HG02885 (cell line): ENCODE results near the gene PRKG1.

ENCODE experiments used
- ATAC-seq: cut with Tn5 transposase; IDR thresholded peaks from one replicate; pipeline ENCODE4 v1.9.1; 2021; ENCODE audit warnings: mild to moderate bottlenecking; ENCODE audit not compliant: unreplicated experiment, poor library complexity

Gene PRKG1

DNA sequence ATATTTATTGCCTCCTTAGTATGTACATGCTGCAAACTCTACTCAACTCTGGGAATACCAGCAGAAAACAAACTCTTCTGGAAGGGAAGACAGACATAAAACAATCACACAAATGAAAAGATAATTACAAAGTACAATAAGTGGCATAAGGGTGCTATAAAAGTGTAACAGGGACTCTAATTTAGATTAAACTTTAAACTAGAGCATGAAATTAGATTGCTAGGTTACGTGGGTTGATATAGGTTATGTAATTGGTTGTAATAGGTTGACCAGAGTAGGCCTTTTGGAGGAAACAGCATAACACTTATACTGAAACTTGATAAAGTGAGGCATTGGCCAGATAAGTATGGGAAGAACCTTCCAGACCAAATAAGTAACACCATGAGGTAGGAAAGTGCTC lies 1213.6 kb downstream of the PRKG1 start:
- ATAC-seq: no peak

DNA sequence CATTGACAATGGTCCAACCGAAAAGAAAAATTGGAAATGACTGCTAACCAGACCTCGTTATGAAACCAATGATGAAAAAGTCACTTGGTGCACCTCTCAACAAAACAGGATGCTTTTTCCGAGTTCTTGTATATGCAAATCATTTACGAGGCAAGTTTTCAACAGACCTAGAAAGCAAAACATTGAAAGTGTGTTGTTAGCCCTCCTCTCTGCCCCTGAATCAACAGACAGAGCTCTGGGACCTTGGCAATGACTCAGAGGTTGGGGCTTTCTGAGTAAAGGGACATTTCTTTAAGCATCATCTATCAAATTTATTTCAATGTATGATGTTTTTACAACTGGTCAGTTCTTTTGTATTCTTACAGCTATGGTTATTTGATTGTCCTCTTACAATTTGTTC lies 1223.5 kb downstream of the PRKG1 start:
- no peak for ATAC-seq

DNA sequence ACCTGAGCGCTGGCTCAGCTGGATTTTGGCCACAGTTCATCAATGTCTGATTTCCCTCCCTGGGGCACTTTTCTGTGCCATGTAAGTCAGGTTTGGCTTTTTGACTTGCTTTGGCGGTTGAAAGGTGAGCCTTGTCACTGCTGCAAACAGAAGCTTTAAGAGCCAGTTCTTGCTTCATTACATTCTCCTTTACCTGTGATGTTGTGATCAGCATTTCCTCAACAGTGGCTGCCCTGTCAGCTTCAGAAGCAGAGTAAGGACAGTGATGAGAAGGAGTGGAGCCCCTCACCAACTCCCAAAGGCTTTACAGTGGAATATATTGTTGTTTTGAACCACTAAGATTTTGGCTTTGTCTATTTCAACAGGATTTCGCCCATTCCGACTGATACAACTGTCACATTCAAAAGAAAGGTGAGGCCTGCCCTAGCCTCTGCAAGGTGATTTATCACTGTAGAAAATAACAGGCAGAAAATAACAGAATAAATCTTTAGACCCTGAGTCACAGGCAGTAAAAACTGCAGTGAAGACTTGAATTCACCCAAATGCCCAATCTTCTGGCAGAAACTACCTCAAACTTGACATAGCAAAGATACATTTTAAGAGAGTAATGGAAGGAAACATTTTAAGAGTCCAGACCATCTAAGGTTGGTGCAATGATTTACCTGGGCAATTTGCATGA lies 1226.5 kb downstream of the PRKG1 start:
- no peak for ATAC-seq

DNA sequence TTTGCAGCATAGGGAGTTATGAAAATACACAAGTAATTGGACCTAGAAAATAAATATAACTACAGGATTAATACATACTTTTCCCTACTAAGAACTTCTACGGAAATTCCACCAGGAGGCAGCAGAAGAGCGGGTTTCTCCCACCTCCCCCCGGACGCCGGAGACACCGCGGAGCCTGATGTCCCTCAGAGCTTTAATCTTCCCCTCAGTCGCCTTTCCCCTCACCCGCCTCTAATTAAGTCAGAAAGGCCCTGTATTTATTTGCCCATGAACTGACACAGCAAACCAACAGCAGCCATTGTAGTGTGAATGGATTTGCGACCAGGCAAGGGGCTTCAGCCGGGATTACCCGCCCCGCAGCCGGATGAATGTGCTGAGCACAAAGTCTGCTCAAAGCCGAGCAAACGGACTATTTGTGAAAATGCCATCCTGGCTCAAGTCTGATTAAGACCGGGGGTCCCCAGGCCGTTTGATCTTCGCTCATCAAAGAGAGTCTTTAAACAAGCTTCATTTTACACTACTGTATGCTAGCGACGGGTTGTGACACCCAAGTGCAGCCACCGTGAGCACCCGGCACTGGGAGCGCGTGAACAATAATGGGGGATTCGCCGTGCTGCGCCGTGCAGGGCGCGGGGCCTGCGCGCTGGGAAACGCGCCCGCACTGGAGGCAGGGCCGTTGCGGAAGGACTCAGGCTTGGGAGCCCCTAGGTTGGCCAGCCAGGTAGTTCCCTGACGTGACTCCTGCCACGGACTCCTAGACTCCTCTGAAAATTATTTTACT lies 1234.2 kb downstream of the PRKG1 start:
- peak; percentile 89 for ATAC-seq

DNA sequence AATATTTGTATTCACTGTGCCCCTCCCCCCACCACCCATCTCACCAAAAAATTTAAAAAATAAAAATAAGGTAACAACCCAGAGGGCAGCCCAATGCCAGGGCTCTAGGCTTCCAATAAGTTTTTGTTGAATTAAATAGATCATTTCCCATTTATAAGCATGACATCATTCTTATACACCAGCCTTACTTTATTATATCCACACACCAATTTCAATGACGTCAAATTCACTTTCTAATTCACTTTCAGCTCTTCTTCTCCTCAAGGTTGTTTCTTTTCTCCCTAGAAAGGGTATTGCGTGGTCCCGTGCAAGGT lies 1238.6 kb downstream of the PRKG1 start:
- ATAC-seq: no peak

DNA sequence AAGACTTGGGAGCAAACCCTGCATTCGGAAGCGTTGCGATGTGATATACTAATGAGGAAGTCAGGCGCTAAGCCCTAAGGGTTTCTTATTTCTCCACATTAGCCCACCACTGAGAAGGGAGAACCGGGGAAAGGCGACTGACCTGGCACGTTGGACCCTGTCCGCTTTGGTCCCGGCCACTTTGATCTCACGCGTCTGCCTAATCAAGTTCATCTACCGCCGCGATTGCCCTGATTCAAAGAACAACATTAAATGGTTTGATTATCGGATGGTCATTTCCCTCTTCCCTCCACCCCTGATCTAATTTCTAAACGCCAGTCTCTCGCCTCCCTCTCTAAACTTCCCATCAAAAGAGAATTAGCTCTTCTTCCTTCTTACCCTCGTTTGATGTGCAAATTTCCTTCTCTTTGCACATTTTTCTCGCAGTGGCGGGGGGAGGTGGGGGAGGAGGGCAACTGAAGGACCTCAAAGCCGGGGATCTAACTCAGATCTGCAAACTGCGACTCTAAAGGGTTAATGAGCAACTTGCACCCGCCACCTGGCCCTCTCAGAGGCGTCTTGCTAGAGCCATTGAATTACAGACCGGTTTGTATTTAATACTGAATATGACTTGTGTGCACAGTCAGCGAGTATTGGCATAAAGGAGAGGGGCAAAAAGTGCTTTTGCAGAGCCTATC lies 1239.1 kb downstream of the PRKG1 start:
- no peak for ATAC-seq

DNA sequence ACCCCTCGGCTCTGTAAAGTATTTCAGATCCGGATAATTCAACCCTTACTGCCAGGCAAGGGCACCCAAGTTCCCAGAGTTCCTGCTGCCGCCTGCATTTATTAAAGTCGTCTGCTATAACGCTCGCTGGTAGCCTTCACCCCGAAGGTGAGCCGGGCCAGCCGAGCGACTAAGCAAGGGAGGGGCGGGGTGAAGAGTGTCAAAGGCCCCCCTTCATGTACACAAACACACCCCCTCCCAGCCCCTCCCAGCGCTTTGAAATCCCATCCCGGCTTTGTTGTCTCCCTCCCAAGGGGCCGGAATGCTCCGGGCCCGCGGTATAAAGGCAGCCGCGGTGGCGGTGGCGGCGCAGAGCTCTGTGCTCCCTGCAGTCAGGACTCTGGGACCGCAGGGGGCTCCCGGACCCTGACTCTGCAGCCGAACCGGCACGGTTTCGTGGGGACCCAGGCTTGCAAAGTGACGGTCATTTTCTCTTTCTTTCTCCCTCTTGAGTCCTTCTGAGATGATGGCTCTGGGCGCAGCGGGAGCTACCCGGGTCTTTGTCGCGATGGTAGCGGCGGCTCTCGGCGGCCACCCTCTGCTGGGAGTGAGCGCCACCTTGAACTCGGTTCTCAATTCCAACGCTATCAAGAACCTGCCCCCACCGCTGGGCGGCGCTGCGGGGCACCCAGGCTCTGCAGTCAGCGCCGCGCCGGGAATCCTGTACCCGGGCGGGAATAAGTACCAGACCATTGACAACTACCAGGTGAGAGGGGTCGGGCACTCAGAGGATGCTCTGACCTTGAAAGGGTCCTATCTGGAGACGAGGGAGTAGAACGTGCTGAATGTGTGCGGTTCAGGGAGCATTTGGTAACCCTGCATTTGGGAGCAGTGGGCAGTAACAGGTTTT lies 1239.9 kb downstream of the PRKG1 start, which contains the start of gene DKK1:
TSS of gene DKK1 (plus strand) at position 349 of the 889 bp plus-strand sequence. CDS start at position 503, 154 bp downstream.
- peak; percentile 61 for ATAC-seq

DNA sequence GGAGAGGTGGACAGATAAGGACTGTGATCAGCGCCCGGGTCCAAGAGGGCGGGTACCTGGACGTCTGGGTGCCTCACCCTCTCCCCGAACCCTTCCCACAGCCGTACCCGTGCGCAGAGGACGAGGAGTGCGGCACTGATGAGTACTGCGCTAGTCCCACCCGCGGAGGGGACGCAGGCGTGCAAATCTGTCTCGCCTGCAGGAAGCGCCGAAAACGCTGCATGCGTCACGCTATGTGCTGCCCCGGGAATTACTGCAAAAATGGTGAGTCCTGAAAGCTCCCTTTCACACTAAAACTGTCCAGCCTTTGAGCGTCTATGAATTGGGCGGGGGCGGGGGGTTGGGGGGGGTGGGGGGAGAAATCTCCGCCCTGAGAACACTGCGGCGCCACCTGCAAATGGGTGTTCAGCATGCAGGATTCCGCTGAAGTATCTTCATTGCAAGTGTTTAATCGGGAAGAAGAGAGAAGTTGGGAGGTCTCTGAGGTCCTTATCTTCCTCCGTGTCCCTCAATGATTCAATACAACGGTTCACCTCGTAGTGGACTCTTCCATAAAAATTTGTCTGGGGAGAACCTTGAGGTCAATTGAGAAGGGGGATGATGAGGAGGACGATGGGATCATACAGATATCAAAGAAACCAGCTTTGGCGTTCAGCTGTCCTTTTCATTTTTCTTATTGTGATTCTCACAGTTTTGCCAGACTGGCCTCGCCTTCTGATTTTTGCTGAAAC lies 1240.7 kb downstream of the PRKG1 start:
- ATAC-seq: no peak

DNA sequence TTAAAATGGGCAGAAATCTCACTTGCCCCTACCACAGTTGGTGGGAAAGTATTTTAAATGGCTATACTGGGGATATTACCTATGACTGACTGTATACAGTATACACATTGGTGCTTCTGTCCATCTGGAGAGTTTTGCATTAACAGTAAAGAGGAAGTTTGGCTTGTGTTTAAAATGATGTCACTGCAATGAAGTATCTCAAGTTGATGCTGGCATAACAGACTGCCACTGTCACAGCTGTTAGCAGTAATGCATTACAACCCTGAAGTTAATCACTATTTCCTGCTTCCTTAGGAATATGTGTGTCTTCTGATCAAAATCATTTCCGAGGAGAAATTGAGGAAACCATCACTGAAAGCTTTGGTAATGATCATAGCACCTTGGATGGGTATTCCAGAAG lies 1241.7 kb downstream of the PRKG1 start:
- no peak for ATAC-seq

DNA sequence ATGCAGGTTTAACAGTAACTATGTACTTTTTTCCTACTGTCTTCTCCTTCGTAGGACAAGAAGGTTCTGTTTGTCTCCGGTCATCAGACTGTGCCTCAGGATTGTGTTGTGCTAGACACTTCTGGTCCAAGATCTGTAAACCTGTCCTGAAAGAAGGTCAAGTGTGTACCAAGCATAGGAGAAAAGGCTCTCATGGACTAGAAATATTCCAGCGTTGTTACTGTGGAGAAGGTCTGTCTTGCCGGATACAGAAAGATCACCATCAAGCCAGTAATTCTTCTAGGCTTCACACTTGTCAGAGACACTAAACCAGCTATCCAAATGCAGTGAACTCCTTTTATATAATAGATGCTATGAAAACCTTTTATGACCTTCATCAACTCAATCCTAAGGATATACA lies 1242.2 kb downstream of the PRKG1 start:
- no peak for ATAC-seq

DNA sequence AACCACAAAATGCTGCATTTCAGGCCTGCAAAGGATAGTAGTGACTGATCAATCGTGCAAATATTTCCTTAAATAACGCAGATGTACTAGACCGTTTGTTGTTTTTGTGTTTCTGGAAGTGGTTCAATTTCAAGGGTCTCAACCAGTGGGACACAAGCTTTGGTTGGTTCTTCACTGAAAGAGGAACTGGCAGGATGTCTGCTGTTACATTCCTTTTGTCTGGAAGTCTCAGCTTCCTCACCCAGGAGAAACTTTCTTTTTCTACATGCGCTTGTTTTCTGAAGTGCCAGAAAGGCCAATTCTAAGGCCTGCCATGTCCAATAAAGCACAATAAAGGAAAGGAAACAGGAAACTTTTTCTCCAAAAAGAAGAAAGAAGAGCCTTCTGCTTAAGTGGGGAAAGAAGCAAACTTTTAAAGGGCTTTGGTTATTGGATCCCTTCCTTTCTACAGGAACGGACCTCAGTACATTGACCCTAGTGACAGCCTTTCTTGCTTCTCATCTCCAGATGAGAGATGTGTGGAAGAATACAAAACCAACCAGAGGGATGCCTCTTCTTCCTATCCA lies 1243.9 kb downstream of the PRKG1 start:
- ATAC-seq: no peak

DNA sequence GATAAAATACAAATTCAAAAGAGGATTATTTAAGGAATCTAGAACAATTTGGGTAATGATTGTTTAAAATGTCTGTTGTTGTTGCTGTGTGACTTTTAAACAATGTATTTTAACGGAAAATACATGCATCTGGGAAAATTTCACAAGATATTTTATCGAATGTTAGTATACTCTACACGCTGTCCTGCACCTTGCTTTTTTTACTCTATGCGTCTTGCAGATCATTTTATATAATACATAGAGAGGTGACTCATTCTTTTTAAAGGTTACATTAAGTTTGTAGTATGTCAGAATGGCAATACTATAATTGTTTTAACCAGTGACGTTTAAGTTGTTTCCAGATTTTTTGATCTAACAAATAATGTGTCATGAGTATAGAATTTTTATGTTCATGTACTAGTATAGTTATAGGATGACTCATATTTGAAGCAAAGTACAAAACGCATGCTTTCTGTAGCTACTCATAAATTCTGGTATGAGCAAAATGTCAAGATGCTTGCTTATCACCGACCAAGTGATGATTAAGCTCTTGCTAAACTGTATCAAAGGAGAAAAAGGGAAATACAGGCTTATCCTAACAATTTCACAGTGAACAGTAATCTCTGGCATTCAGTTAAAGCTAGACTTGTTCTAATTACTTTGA lies 1244.7 kb downstream of the PRKG1 start:
- ATAC-seq: no peak

DNA sequence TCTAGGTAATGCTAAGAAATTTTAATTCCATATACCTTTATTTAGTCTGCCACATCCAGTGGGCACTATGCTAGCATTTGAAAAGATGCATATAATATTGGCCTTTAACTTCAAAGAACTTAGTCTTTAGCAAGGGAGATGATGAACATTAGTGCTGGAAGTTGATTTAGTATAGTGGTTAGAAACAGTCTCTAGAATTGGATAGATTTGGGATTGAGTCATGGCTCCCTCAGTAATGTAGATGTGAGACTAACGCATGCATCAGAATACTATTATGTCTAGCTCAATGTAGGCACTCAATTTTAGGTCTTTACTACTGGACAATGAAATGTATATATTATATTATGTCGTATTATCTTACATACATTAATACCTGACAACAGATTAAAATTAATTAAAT lies 1245.6 kb downstream of the PRKG1 start:
- no peak for ATAC-seq

DNA sequence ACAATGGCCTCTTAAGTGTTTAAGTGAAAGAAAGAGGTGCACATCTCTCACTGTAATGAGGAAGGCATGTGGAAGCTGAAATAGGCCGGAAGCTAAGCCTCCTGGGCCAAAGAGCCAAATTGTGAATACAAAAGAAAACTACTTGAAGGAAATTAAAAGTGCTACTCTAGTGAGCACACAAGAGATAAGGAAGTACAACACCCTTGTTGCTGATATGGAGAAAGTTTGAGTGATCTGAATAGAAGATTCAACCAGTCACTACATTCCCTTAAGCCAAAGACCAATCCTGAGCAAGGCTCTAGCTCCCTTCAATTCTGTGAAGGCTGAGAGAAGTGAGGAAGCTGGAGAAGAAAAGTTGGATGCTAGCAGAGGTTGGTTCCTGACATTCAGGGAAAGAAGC lies 1248.0 kb downstream of the PRKG1 start:
- no peak for ATAC-seq

DNA sequence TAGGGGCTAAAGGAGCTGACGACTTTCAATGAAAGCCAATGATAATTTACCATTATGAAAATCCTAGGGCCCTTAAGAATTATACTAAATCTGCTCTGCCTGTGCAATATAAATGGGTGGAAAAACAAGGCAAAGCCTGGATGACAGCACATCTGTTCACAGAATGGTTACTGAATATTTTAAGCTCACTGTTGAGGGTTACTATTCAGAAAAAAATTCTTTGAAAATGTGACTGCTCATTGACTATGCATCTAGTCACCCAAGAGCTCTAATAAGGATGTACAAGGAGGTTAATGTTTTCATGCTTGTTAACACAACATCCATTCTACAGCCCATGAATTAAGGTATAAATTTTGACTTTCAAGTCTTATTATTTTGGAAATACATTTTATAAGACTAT lies 1248.6 kb downstream of the PRKG1 start:
- ATAC-seq: no peak

DNA sequence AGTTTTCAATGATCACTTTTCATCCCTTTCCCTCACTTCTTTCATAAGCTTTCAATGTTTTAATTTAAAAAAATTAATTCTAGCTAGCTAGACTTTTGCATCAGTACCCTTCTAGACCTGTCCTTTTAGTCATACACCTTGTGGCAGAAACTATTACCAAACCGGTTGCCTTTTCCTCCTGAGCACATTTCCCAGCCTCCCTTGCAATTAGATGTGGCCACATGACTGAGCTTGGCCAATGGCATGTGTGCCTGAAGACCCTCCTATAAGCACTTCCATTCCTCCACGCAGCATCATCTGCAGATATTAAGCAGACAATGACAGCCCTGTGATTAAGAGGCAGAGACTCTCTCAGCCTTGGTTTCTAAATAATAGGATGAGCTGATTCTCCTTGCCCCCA lies 1252.1 kb downstream of the PRKG1 start:
- no peak for ATAC-seq

DNA sequence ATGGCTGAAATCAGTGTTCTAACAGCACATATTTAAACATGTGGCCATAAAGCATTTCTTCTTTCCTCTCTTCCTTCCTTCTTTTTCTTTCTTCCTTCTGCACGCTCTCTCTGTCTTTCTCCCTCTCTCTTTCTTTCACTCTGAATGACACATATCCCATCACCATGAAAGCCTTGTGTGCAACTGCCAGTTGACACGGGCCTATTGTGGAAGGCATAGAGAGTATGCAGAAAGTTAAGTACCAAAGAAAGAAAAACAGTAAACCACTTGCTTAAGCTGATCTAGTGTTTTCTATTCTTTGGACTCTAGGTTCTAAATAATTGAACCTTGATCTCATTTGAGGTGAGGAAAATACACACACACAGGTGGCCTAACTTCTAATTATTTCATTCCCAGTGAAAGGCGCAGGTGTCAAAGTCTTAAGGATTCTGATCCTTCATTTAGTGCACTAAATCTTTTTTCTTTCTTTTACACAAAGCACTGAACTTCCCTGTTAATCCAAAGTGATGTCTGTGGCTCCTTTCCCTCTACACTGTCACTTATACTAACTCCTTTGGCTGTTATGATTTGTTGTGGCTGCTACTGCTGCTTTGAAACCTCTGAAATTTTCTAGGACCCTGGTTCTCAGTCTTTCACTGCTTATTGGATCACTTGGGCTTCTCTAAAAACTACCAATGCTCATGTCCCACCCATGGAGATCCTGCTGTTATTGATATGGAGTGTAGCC lies 1257.5 kb downstream of the PRKG1 start:
- no peak for ATAC-seq

DNA sequence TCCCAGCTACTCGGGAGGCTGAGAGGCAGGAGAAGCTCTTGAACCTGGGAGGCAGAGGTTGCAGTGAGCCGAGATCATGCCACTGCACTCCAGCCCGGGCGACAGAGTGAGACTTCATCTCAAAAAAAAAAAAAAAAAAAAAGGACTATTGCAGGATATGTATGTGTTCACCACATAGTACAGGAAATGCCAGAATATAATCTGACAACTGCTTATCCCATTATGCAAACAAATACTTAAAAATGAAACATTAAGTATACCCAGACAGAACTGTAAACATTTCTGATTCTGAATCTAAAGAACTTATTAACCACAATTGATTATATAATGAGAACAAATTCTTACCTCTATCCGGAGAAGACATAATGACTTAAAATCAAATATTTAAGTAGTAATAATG lies 1258.5 kb downstream of the PRKG1 start:
- ATAC-seq: no peak
